Fibroblast of pulmonary artery (primary cell): ENCODE results near the gene EYA2.

Experiments
- DNase-seq: peaks from one replicate; pipeline ENCODE4 v3.0.0-alpha.2; 2010; ENCODE audit warnings: low read depth
- H3K4me3 ChIP-seq: replicated peaks from 2 replicates; pipeline ENCODE4 v1.5.1; 2011; ENCODE audit warnings: low read depth, mild to moderate bottlenecking, control low read depth, low read length, moderate library complexity
- CTCF ChIP-seq: IDR thresholded peaks from 2 replicates; pipeline ENCODE4 v1.5.1; 2011; ENCODE audit warnings: mild to moderate bottlenecking, control low read depth, low read length, inconsistent platforms; ENCODE audit errors: missing control alignments

Gene EYA2

GRCh38 chr20:46852313-46852712 lies 42.3 kb upstream of the EYA2 start:
- no peak for TF ChIP-seq CTCF
- H3K4me3 ChIP-seq = no peak overlapping the region
- DNase-seq = no peak

- no peak for TF ChIP-seq CTCF
- no peak overlapping the region for H3K4me3 ChIP-seq
- no peak for DNase-seq
Measured at GRCh38 chr20:46853926-46854325, 40.7 kb upstream of the EYA2 start.

GRCh38 chr20:46857061-46857831 lies 37.4 kb upstream of the EYA2 start:
- no peak for DNase-seq
- no peak for TF ChIP-seq CTCF
- H3K4me3 ChIP-seq = no peak overlapping the region

- no peak for TF ChIP-seq CTCF
- no peak overlapping the region for H3K4me3 ChIP-seq
- no peak for DNase-seq
Measured at GRCh38 chr20:46865824-46866223, 28.8 kb upstream of the EYA2 start.

- no peak for TF ChIP-seq CTCF
- DNase-seq = no peak
- H3K4me3 ChIP-seq = no peak overlapping the region
Measured at GRCh38 chr20:46870041-46870440, 24.6 kb upstream of the EYA2 start.

- DNase-seq = peak; percentile 6
- no peak overlapping the region for H3K4me3 ChIP-seq
- TF ChIP-seq CTCF = no peak
Measured at GRCh38 chr20:46872328-46873211, 22.1 kb upstream of the EYA2 start.

GRCh38 chr20:46875059-46875458 lies 19.6 kb upstream of the EYA2 start:
- no peak for TF ChIP-seq CTCF
- DNase-seq = no peak

More at GRCh38 chr20:46875059-46875458, 19.6 kb upstream of the EYA2 start:
- H3K4me3 ChIP-seq = no peak overlapping the region
